Measurements from ENCODE around the gene FYB1. TPM values are rescaled to one million over a fixed set of nuclear protein-coding genes. Genes with fewer than 3 reads are reported as not detected.

The FYB1 gene
- total and polyA plus RNA-seq, 8 donors: 2.0 to 22.9 (median 4.2) TPM

- Histone ChIP-seq H3K36me3 (peaks cover 0 to 6% (median 0%) of the 10 kb centered on the region in 4 donors), H3K9me3 (no peaks in the 10 kb centered on the region), H3K27ac (no peak overlapping the region), H3K4me3 (no peak overlapping the region), H3K4me1 (peaks cover 0 to 9% (median 4%) of the 10 kb centered on the region in 4 donors), H3K27me3 (no peaks in the 10 kb centered on the region)
- intact Hi-C loops (cut with DNase I; ENCODE audit: low total_unique reads): no loop called here
- no peak for DNase-seq
- no peak for TF ChIP-seq CTCF (IDR thresholded peaks at IDR 0.05)
- 86 to 92% (median 86%) methylated on average over 1 of the region's 1 CpG for WGBS, 5 donors
Measured at GRCh38 chr5:39120052-39120420, 99.3 kb downstream of the FYB1 start.

GRCh38 chr5:39119404-39120051 lies 99.8 kb downstream of the FYB1 start:
- TF ChIP-seq POLR2AphosphoS5 (IDR thresholded peaks at IDR 0.05) (no peak), CTCF (IDR thresholded peaks at IDR 0.05) (no peak), EP300 (IDR thresholded peaks at IDR 0.05) (no peak), POLR2A (IDR thresholded peaks at IDR 0.05) (no peak)
- intact Hi-C loops (cut with DNase I; ENCODE audit: low total_unique reads): no loop called here
- 64 to 71% (median 66%) methylated on average over 3 of the region's 3 CpGs for WGBS, 5 donors
- H3K36me3 ChIP-seq: peaks cover 0 to 6% (median 0%) of the 10 kb centered on the region in 4 donors
- H3K4me1 ChIP-seq: peaks cover 0 to 9% (median 4%) of the 10 kb centered on the region in 4 donors
- no peaks in the 10 kb centered on the region for H3K9me3 ChIP-seq
- no peak overlapping the region for H3K4me3 ChIP-seq
- no peak for DNase-seq
- no peaks in the 10 kb centered on the region for H3K27me3 ChIP-seq
- H3K27ac ChIP-seq: no peak overlapping the region

GRCh38 chr5:39118638-39119037 lies 100.7 kb downstream of the FYB1 start:
- no peak for DNase-seq
- no peaks in the 10 kb centered on the region for H3K27me3 ChIP-seq
- no peak overlapping the region for H3K4me3 ChIP-seq
- H3K9me3 ChIP-seq: no peaks in the 10 kb centered on the region
- TF ChIP-seq POLR2AphosphoS5 (IDR thresholded peaks at IDR 0.05) (no peak), EP300 (IDR thresholded peaks at IDR 0.05) (no peak), CTCF (IDR thresholded peaks at IDR 0.05) (no peak), POLR2A (IDR thresholded peaks at IDR 0.05) (no peak)
- peaks cover 0 to 9% (median 4%) of the 10 kb centered on the region in 4 donors for H3K4me1 ChIP-seq
- no peak overlapping the region for H3K27ac ChIP-seq
- H3K36me3 ChIP-seq: peaks cover 0 to 6% (median 0%) of the 10 kb centered on the region in 4 donors
- 28 to 60% (median 33%) methylated on average over 2 of the region's 2 CpGs for WGBS, 5 donors
- intact Hi-C loops (cut with DNase I; ENCODE audit: low total_unique reads): no loop called here

- no peaks in the 10 kb centered on the region for H3K9me3 ChIP-seq
- 27 to 57% (median 49%) methylated on average over 2 of the region's 2 CpGs for WGBS, 5 donors
Measured at GRCh38 chr5:39117401-39117800, 102.0 kb downstream of the FYB1 start.

More at GRCh38 chr5:39117401-39117800, 102.0 kb downstream of the FYB1 start:
- Histone ChIP-seq H3K36me3 (peaks cover 0 to 6% (median 0%) of the 10 kb centered on the region in 4 donors), H3K27ac (no peak overlapping the region), H3K27me3 (no peaks in the 10 kb centered on the region), H3K4me3 (no peak overlapping the region), H3K4me1 (peaks cover 0 to 9% (median 4%) of the 10 kb centered on the region in 4 donors)
- no peak for TF ChIP-seq POLR2A (IDR thresholded peaks at IDR 0.05)
- TF ChIP-seq CTCF (IDR thresholded peaks at IDR 0.05): no peak
- no peak for TF ChIP-seq EP300 (IDR thresholded peaks at IDR 0.05)
- no peak for TF ChIP-seq POLR2AphosphoS5 (IDR thresholded peaks at IDR 0.05)
- no peak for DNase-seq
- intact Hi-C loops (cut with DNase I; ENCODE audit: low total_unique reads): no loop called here

Measured in stomach (tissue), 9 donors.